ENCODE measurements around the gene GPR150. TPM values are rescaled to one million over a fixed set of nuclear protein-coding genes. Genes with fewer than 3 reads are reported as not detected.

GPR150 gene
- total RNA-seq, 1 donor = 0.36 TPM

DNA sequence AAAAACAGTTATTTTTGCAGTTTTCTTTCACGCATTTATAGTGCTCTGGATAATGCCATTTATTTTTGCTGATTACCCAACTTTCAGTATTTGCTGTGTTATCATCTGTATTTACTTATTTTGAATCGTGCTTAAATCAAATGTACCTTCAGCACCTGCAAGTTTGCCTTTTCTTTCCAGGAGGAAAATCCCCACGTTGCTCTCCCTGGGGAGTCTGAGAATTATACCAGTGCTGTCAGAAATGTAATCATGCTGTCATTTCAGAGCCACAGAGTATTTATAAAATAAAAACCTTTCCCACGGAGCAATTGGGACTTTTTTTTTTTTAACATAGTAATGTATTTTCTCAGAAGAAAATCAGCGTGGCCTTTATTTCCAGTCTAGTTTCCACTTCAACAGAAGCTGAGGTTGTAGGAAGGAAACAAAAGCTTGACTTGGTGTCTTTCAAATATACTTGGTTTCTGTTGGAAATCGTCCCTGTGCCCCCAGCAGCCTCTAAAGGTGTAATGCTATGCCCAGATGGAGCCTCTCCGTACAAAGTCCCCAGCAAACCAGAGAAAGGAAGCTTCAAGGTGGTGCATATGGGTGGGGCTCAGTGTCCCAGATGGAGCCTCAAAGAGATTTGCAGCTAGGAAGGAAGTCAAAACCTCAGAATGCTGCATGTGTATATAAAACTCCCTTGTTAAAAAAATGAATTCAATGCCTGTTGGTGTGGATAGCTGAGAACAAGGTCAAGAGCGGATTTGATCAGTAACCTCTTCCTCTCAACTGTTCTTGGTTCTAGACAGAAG is 2.1 kb downstream of the GPR150 start:
- Histone ChIP-seq H3K79me2 (ENCODE audit: insufficient read depth, low read length) (no peaks in the 10 kb centered on the region), H3K27me3 (ENCODE audit: insufficient read depth, low read length) (no peaks in the 10 kb centered on the region), H3K4me2 (ENCODE audit: insufficient read depth, low read length) (peak overlapping the region; percentile 94), H3K4me3 (ENCODE audit: insufficient read depth, low read length) (no peak overlapping the region), H3K9me3 (ENCODE audit: low read depth, low read length) (no peaks in the 10 kb centered on the region), H2AFZ (ENCODE audit: low read length) (no peak overlapping the region), H3K36me3 (ENCODE audit: insufficient read depth, low read length) (no peaks in the 10 kb centered on the region), H4K20me1 (ENCODE audit: insufficient read depth, low read length) (no peaks in the 10 kb centered on the region), H3K27ac (ENCODE audit: low read depth, low read length) (no peak overlapping the region), H3K4me1 (ENCODE audit: insufficient read depth, low read length) (peaks cover 18% of the 10 kb centered on the region)
- TF ChIP-seq, protein P1, sequence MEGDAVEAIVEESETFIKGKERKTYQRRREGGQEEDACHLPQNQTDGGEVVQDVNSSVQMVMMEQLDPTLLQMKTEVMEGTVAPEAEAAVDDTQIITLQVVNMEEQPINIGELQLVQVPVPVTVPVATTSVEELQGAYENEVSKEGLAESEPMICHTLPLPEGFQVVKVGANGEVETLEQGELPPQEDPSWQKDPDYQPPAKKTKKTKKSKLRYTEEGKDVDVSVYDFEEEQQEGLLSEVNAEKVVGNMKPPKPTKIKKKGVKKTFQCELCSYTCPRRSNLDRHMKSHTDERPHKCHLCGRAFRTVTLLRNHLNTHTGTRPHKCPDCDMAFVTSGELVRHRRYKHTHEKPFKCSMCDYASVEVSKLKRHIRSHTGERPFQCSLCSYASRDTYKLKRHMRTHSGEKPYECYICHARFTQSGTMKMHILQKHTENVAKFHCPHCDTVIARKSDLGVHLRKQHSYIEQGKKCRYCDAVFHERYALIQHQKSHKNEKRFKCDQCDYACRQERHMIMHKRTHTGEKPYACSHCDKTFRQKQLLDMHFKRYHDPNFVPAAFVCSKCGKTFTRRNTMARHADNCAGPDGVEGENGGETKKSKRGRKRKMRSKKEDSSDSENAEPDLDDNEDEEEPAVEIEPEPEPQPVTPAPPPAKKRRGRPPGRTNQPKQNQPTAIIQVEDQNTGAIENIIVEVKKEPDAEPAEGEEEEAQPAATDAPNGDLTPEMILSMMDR (IDR thresholded peaks at IDR 0.05; ENCODE audit: extremely low read depth, low read depth, low read length) = no peak
- DNase-seq (ENCODE audit: insufficient read length, low spot score, missing footprints) = no peak

DNA sequence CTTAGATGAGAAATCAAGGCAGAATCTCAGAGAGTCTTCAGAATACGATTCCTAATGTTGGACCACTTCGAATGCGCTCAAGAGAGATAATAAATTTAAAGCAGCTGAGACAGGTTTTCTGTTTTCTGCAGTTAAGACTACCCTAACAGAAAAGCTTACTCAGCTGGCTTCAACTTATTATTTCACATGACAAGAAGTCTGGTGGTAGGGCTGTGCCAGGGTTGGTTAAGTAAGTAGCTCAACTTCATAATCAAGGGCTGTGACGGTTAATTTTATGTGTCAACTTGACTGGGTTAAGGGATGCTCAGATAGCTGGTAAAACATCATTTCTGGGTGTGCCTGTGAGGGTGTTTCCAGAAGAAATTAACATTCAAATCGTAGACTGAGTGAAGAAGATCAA is 3.8 kb downstream of the GPR150 start:
- peaks cover 15% of the 10 kb centered on the region for H3K4me1 ChIP-seq (ENCODE audit: insufficient read depth, low read length)
- H3K4me2 ChIP-seq (ENCODE audit: insufficient read depth, low read length) = no peak overlapping the region
- H4K20me1 ChIP-seq (ENCODE audit: insufficient read depth, low read length) = no peaks in the 10 kb centered on the region
- no peak overlapping the region for H2AFZ ChIP-seq (ENCODE audit: low read length)
- TF ChIP-seq, protein P1 (IDR thresholded peaks at IDR 0.05; ENCODE audit: extremely low read depth, low read depth, low read length) = no peak
- no peaks in the 10 kb centered on the region for H3K36me3 ChIP-seq (ENCODE audit: insufficient read depth, low read length)
- no peaks in the 10 kb centered on the region for H3K27me3 ChIP-seq (ENCODE audit: insufficient read depth, low read length)
- no peaks in the 10 kb centered on the region for H3K79me2 ChIP-seq (ENCODE audit: insufficient read depth, low read length)
- DNase-seq (ENCODE audit: insufficient read length, low spot score, missing footprints) = no peak
- no peaks in the 10 kb centered on the region for H3K9me3 ChIP-seq (ENCODE audit: low read depth, low read length)
- no peak overlapping the region for H3K4me3 ChIP-seq (ENCODE audit: insufficient read depth, low read length)
- no peak overlapping the region for H3K27ac ChIP-seq (ENCODE audit: low read depth, low read length)

DNA sequence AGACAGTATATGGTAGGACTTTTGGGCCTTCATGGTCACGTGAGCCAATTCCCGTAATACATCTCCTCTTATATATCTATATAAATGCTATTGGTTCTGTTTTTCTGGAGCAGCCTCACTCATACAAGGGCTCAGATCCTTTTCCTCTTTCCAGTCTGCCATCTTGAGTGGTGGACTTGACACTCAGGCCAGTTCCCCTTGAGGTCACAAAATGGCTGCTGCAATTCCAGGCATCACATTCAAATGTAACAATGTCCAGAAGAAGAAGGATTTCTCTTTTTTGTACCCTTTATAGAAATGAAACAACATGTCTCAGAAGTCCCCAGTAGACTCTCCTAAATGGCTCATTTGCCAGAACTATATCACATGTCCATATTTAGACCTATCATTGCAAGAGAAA is 4.5 kb downstream of the GPR150 start:
- Histone ChIP-seq H3K4me3 (ENCODE audit: insufficient read depth, low read length) (no peak overlapping the region), H3K36me3 (ENCODE audit: insufficient read depth, low read length) (no peaks in the 10 kb centered on the region), H4K20me1 (ENCODE audit: insufficient read depth, low read length) (no peaks in the 10 kb centered on the region)

DNA sequence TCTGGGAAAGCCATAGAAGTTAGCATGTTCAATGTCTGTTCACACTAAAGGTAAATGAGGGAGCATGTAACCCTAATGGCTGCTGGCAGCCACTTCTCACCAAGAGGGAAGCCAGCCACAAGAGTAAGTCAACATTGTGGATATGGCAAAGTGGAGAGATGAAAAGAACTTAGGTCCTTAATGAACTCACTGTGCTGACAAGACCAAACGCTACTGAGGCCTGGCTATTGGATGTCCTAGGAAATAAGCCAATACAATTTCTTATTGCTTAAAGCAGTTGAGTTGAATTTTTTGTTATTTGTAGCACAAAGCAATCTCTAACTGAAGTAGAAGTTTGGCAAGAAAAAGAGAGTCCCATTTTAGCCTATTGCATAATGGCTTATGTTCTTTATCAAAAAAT is 6.8 kb downstream of the GPR150 start:
- peaks cover 12% of the 10 kb centered on the region for H3K4me1 ChIP-seq (ENCODE audit: insufficient read depth, low read length)
- no peaks in the 10 kb centered on the region for H3K79me2 ChIP-seq (ENCODE audit: insufficient read depth, low read length)
- H3K9me3 ChIP-seq (ENCODE audit: low read depth, low read length) = no peaks in the 10 kb centered on the region
- no peak overlapping the region for H3K4me3 ChIP-seq (ENCODE audit: insufficient read depth, low read length)
- no peaks in the 10 kb centered on the region for H3K27me3 ChIP-seq (ENCODE audit: insufficient read depth, low read length)
- H4K20me1 ChIP-seq (ENCODE audit: insufficient read depth, low read length) = no peaks in the 10 kb centered on the region
- H2AFZ ChIP-seq (ENCODE audit: low read length) = no peak overlapping the region
- H3K27ac ChIP-seq (ENCODE audit: low read depth, low read length) = no peak overlapping the region
- TF ChIP-seq, protein P1 (IDR thresholded peaks at IDR 0.05; ENCODE audit: extremely low read depth, low read depth, low read length) = no peak
- DNase-seq (ENCODE audit: insufficient read length, low spot score, missing footprints) = no peak
- no peak overlapping the region for H3K4me2 ChIP-seq (ENCODE audit: insufficient read depth, low read length)
- no peaks in the 10 kb centered on the region for H3K36me3 ChIP-seq (ENCODE audit: insufficient read depth, low read length)

More for the DNA sequence above, 4.5 kb downstream of the GPR150 start:
- H3K9me3 ChIP-seq (ENCODE audit: low read depth, low read length) = no peaks in the 10 kb centered on the region
- no peak overlapping the region for H2AFZ ChIP-seq (ENCODE audit: low read length)
- no peak overlapping the region for H3K4me2 ChIP-seq (ENCODE audit: insufficient read depth, low read length)
- H3K79me2 ChIP-seq (ENCODE audit: insufficient read depth, low read length) = no peaks in the 10 kb centered on the region
- H3K27me3 ChIP-seq (ENCODE audit: insufficient read depth, low read length) = no peaks in the 10 kb centered on the region
- no peak for DNase-seq (ENCODE audit: insufficient read length, low spot score, missing footprints)
- H3K27ac ChIP-seq (ENCODE audit: low read depth, low read length) = no peak overlapping the region
- peaks cover 14% of the 10 kb centered on the region for H3K4me1 ChIP-seq (ENCODE audit: insufficient read depth, low read length)
- TF ChIP-seq, protein P1 (IDR thresholded peaks at IDR 0.05; ENCODE audit: extremely low read depth, low read depth, low read length) = no peak
